NT2/D1 (cell line): ENCODE results near the gene IFNA7.
"Not testable (repeated sequence)": the region's sequence is repeated elsewhere in the genome, so short reads cannot be mapped to it uniquely, and the experiment has no call there.

Experiments
- DNase-seq: peaks from one replicate; pipeline ENCODE4 v3.0.0-alpha.2; 2011; ENCODE audit warnings: low read depth, low spot score
- H3K27me3 ChIP-seq: 2 replicates; pipeline ENCODE4 v1.6.0; 2011; ENCODE audit warnings: mild to moderate bottlenecking; ENCODE audit not compliant: insufficient read length, insufficient read depth
- H3K36me3 ChIP-seq: 2 replicates; pipeline ENCODE4 v1.6.1; 2011; ENCODE audit warnings: mild to moderate bottlenecking, low read length, mixed read lengths; ENCODE audit not compliant: insufficient read depth, insufficient read length
- H3K4me1 ChIP-seq: 2 replicates; pipeline ENCODE4 v1.5.1; 2011; ENCODE audit not compliant: insufficient read depth, insufficient read length
- H3K4me3 ChIP-seq: 2 replicates; pipeline ENCODE4 v1.5.1; 2011; ENCODE audit warnings: low read depth; ENCODE audit not compliant: insufficient read length
- H3K9ac ChIP-seq: 2 replicates; pipeline ENCODE4 v1.6.0; 2011; ENCODE audit warnings: low read depth; ENCODE audit not compliant: insufficient read length
- H3K9me3 ChIP-seq: 2 replicates; pipeline ENCODE4 v1.5.1; 2011; ENCODE audit warnings: mild to moderate bottlenecking, low read length; ENCODE audit not compliant: insufficient read depth
- SUZ12 ChIP-seq: IDR thresholded peaks from 2 replicates; pipeline ENCODE4 v1.6.1; 2011; ENCODE audit not compliant: insufficient read length, insufficient read depth; ENCODE audit errors: extremely low read depth
- YY1 ChIP-seq: IDR thresholded peaks from 2 replicates; pipeline ENCODE4 v1.6.1; 2011; ENCODE audit not compliant: insufficient read length, insufficient read depth
- ZNF274 ChIP-seq: IDR thresholded peaks from 2 replicates; pipeline ENCODE4 v1.6.1; 2011; ENCODE audit warnings: mild to moderate bottlenecking, low read depth, low read length

IFNA7 gene

DNA sequence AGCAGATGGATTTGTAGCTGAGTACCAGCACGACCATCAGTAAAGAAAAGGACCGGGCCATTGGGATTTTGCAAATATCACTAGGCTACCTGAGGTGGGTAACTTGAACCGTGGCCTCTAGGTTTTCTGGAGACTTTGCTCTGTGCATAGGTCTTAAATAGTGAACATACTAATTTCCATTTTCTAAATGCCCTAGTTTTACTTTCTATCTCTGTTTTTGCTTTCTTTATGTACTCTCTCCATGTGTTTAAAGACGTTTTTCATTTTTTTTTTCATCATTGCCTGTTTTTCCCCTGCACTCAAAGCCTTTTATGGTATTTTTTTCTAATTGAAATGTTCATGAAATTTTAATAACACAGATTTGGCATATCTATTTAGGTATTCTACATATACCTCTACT, at the start of gene IFNA7:
TSS of gene IFNA7 (minus strand) at position 101 of the 400 bp plus-strand sequence. CDS start at position 61, 40 bp downstream.
- not testable (repeated sequence) for DNase-seq, H3K27me3 ChIP-seq, H3K9me3 ChIP-seq, H3K4me3 ChIP-seq, H3K9ac ChIP-seq, H3K36me3 ChIP-seq, H3K4me1 ChIP-seq

DNA sequence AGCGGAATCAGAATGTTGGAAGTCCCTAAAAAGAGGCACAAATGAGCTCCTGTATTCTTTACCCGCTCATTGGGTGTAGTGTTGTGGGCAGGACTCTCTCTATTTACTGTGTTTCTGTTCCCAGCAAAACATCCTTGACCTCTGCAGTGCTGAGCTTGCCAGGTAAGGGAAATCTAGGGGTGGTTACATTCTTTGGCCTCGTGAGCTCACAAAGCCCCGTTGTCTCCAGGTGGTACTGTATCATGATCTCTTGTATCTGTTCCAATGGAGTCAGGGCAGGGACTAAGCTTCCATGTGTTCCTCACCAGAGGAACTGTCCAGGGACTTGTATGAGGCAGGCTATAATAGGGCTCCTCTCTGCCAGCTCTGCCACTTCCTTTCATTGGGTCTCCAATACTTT, 49.6 kb upstream of the IFNA7 start:
- Histone ChIP-seq H3K9me3 (no peaks in the 10 kb centered on the region), H3K27me3 (no peaks in the 10 kb centered on the region), H3K4me1 (peaks cover 2% of the 10 kb centered on the region), H3K4me3 (no peak overlapping the region), H3K9ac (no peak overlapping the region), H3K36me3 (no peaks in the 10 kb centered on the region)
- DNase-seq = no peak
- TF ChIP-seq SUZ12 = no peak
- TF ChIP-seq YY1 = no peak
- TF ChIP-seq ZNF274 = no peak

DNA sequence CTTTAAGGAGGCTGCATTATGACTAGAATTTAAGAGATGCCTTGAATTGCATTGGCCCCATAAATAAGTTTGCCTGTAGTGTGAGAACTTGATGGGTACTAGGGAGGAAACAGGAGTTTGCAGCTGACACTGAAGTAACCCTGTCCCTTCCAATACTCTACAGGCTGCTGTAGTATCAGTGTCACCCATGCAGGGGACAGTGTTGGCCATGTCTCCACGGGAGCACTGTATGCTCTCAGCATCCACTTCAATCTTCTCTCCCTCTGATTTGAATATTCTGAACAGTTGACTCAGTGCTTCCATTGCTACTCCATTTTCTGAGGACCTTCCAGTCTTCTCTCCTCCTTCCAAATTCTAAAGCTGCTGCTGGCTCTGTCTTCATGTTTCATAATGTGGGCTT, 49.2 kb upstream of the IFNA7 start:
- Histone ChIP-seq H3K9me3 (no peaks in the 10 kb centered on the region), H3K27me3 (no peaks in the 10 kb centered on the region), H3K9ac (no peak overlapping the region), H3K36me3 (no peaks in the 10 kb centered on the region), H3K4me3 (no peak overlapping the region), H3K4me1 (peaks cover 2% of the 10 kb centered on the region)
- TF ChIP-seq SUZ12 = no peak
- DNase-seq = no peak

DNA sequence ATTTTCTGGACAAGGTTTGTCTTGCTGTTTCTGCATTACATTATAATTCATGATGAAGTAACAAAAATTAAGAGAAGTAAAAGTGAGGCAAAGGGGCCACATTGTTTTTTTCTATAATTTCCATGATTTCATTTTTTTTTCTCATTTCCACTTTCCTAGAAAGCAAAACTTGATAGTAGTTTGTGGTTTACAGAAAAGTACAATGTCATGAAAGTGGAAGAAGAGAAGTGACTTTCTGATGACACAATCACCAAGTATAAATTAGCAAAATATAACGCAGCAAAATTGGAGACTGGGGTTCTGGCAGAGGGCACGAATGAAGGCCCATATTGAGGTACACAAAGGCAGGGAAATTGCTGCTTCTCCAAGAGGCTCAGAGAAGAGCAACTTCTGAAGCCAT, 42.8 kb upstream of the IFNA7 start:
- TF ChIP-seq YY1 = no peak
- TF ChIP-seq SUZ12 = no peak
- no peak for TF ChIP-seq ZNF274

DNA sequence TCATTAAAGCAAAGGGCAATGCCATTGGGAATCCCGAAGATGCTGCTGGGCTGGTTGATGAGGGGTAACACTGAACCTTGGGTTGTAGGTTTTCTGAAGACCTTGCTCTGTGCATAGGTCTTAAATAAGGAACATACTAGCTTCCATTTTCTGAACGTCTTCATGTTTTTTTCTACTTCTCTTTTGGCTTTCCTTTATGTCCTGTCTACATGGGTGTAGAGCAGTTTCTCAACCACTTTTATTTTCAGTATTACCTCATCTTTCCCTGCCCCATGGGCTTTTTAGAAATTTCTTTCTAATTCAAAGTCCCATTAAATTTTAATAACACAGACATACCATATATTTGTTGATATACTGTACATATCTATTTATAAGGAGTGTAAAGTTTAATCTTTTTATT, 37.9 kb upstream of the IFNA7 start, which contains the start of gene IFNA14:
TSS of gene IFNA14 (minus strand) at position 95 of the 400 bp plus-strand sequence. CDS start at position 25, 70 bp downstream.
- no peaks in the 10 kb centered on the region for H3K27me3 ChIP-seq
- H3K4me3 ChIP-seq = no peak within 1 kb of the TSS
- H3K9ac ChIP-seq = no peak within 1 kb of the TSS
- no peaks in the 10 kb centered on the region for H3K36me3 ChIP-seq
- DNase-seq = no peak
- no peaks in the 10 kb centered on the region for H3K4me1 ChIP-seq
- no peaks in the 10 kb centered on the region for H3K9me3 ChIP-seq
- TF ChIP-seq SUZ12 = no peak
- TF ChIP-seq YY1 = no peak
- TF ChIP-seq ZNF274 = no peak

More for the DNA sequence above, 42.8 kb upstream of the IFNA7 start:
- no peak for DNase-seq
- Histone ChIP-seq H3K4me1 (no peaks in the 10 kb centered on the region), H3K36me3 (no peaks in the 10 kb centered on the region), H3K4me3 (no peak overlapping the region), H3K9me3 (no peaks in the 10 kb centered on the region), H3K9ac (no peak overlapping the region), H3K27me3 (no peaks in the 10 kb centered on the region)

DNA sequence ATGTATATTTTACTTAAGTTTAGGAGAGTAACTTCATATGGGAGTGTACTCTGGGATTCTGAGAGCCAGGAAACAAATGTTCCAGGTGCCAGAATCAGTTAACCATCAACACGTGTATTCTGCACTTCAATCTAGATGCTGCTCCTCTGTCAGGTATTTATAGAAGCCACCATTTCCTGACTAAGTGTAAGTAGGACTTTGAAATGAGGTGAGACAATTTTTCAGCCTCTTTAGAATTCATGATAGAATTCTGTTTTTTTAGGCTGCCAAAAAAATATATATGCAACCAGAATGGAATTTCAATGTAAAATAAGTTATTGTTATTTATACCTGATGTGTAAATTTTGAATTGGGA, 34.3 kb upstream of the IFNA7 start:
- not testable (repeated sequence) for H3K27me3 ChIP-seq, DNase-seq, H3K9ac ChIP-seq, H3K9me3 ChIP-seq, H3K36me3 ChIP-seq, H3K4me3 ChIP-seq, H3K4me1 ChIP-seq

DNA sequence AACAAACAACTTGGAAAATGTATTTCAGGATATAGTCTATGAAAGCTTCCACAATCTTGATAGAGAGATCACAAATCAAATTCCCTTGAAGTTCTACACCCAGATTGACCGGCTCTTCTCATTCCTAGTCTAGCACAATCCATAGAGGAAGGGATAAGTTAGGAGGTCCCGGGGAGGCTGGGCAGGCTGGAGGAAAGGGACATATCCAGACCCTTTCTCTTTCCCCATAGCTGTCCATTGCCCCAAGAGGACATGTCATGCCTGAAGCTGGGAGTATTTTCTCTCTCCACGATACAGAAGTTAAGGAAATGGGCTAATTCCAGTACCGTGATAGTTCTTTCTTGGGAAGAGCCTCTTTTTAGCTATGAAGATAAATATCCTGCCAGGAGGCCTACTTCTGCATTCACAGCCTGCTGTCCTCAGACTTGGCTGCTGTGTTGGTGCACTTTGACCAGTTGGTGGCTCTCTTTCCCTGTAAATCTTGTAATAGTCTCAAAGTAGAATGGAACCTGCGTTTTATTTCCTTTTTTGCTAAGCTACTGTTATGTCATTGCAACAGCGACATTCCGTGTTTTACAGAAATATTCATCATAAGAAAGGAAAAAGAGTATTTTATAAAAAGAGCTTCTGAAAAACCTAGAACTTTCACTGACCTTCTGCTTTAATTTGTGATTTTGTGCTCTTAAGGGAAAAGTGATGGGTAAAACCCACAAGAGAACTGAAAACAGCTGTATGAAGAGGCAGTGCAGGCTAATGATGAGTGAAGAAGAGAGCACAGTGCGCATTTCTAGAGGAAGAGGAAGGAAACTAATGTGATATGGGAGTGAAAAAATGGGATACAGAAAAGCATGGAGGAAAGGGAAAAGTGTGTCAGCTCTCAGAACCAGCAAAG, 33.7 kb upstream of the IFNA7 start:
- not testable (repeated sequence) for H3K27me3 ChIP-seq, H3K9ac ChIP-seq, H3K4me3 ChIP-seq, H3K36me3 ChIP-seq, H3K9me3 ChIP-seq, DNase-seq, H3K4me1 ChIP-seq

DNA sequence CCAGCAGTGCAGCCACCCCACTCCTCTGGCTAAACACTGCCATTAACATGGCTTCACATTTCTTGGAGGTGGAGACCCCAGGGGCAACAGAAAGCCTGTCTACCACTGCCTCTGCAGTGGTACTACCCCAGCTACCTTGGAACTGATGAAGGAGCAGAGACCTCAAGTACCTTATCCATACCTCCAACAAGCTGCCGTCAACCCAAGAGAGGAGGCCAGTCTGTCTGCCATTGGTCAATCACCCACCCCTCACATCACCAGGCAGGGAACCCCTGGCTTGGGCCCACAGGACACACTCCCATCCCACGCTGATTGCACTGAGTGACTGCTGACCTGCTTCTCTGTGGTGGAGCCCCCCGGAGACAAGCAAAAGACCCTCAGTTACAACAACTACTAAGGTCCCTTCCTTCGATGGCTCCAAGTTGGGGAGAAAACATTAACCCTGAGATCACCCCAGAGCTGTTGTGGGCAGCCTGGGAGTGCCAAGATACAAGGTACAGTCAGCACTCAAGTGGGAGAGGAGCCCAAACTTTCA, 32.2 kb upstream of the IFNA7 start:
- no peak overlapping the region for H3K9ac ChIP-seq
- H3K4me1 ChIP-seq = no peaks in the 10 kb centered on the region
- no peaks in the 10 kb centered on the region for H3K9me3 ChIP-seq
- TF ChIP-seq YY1 = no peak
- TF ChIP-seq ZNF274 = no peak
- TF ChIP-seq SUZ12 = no peak
- no peaks in the 10 kb centered on the region for H3K36me3 ChIP-seq
- H3K27me3 ChIP-seq = no peaks in the 10 kb centered on the region
- no peak for DNase-seq
- H3K4me3 ChIP-seq = no peak overlapping the region
